OCI-LY7 (cell line): ENCODE data around the gene TMIGD2.

ENCODE experiments used
- EZH2phosphoT487 ChIP-seq: fragments of 200-600 bp; sonication (generic); IDR thresholded peaks from 2 replicates; pipeline ENCODE4 v1.6.1; 2018; ENCODE audit warnings: low read depth, borderline replicate concordance, mild to moderate bottlenecking, mixed run types, antibody characterized with exemption, low read length, moderate library complexity, mixed read lengths
- TF ChIP-seq, protein P1 (sequence below): fragments of 200-600 bp; sonication (generic); conservative IDR thresholded peaks from 2 replicates; pipeline ENCODE4 v1.5.1; 2014; ENCODE audit warnings: mild to moderate bottlenecking, antibody characterized with exemption, low read length, moderate library complexity, mixed read lengths

DNA sequence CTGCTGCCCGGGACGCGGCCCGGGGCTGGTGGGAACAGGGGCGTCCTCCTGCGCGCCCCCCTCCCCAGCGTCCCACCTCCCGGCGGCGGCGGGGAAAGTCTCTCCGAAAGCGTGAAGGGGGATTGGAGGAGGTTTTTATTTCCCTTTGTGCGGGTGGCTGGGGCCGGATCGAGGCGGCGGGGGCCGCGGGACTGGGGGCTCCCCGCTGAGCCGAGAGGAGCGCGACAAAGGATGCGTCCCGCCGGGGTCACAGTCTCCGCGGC lies 23.0 kb downstream of the TMIGD2 start:
- TF ChIP-seq, protein P1, sequence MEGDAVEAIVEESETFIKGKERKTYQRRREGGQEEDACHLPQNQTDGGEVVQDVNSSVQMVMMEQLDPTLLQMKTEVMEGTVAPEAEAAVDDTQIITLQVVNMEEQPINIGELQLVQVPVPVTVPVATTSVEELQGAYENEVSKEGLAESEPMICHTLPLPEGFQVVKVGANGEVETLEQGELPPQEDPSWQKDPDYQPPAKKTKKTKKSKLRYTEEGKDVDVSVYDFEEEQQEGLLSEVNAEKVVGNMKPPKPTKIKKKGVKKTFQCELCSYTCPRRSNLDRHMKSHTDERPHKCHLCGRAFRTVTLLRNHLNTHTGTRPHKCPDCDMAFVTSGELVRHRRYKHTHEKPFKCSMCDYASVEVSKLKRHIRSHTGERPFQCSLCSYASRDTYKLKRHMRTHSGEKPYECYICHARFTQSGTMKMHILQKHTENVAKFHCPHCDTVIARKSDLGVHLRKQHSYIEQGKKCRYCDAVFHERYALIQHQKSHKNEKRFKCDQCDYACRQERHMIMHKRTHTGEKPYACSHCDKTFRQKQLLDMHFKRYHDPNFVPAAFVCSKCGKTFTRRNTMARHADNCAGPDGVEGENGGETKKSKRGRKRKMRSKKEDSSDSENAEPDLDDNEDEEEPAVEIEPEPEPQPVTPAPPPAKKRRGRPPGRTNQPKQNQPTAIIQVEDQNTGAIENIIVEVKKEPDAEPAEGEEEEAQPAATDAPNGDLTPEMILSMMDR, result no peak
- no peak for TF ChIP-seq EZH2phosphoT487
